HG03457 (cell line): ENCODE data around the gene HK2.

Source experiments
- ATAC-seq: cut with Tn5 transposase; IDR thresholded peaks from one replicate; pipeline ENCODE4 v1.9.1; 2021; ENCODE audit warnings: moderate number of reproducible peaks; ENCODE audit not compliant: unreplicated experiment

The HK2 gene

DNA sequence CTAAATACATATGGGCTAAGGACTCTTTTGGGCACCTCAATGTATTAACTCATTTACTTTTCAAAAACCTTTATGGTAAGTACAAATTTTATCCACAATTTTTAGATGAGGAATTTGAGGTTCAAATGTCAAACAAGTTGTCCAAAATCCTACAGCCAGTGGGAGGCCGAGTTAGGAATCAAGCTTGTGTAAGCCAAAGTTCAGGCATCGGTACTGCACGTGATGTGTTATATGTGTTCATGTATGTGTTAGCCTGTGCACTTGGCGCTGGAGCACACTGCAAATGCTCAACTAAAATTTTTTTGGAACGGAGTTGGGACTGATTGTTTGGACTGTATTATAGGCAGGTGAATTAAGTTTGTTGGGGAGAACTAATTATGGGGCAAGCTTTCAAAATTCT is 22.7 kb downstream of the HK2 start:
- no peak for ATAC-seq

DNA sequence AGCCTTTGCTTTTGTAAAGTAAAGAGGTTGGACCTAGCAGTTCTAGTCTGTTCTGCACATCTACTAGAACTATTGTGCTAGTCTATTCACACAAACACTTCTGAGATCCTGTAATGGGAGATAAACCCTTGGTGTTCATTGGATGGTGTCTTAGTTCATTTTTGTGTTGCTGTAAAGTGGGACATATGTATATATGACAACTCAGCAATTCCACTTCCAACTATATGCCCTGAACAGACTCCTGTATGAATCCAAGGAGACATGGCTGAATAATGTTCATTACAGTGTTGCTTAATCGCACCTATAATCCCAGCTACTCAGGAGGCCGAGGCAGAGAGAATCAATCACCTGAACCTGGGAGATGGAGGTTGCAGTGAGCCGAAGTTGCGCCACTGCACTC is 23.3 kb downstream of the HK2 start:
- ATAC-seq, result no peak

DNA sequence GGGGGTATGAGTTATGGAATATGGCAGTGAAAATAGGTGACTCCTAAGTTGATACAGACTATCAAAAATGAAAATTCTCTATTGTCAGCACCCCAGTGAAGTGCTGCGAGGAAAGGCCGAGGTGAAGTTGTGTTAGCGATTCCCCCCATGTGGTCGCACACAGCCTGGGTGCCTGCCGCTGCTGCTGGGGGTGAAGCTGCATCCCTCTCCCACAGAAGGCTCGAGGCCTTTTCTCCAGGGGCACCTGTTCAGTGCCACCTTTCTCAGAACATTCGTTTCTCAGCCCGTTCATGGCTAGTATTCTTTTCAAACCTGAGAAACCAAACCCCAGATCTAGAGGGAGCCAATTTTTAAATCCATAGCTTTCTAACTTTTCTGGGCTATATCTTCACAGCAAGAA is 23.8 kb downstream of the HK2 start:
- no peak for ATAC-seq

DNA sequence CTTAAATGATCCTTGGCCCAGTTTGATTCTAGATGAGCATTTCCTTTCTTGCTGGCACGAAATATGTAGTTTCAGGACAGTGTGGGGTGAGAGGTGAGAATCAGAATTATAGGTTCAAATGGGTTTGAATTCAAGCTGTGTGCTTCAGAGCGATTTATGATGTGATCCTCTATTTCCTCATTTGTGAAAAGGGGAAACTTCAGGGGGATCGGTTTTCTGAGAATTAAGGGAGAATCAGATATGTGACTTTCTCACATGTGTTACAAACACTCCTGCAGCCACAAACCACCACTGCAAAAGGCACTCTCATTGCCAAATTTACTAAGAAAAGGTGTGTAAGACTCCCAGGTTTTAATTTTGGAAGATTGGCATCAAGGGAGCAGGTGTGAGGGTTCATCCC is 24.4 kb downstream of the HK2 start:
- no peak for ATAC-seq

DNA sequence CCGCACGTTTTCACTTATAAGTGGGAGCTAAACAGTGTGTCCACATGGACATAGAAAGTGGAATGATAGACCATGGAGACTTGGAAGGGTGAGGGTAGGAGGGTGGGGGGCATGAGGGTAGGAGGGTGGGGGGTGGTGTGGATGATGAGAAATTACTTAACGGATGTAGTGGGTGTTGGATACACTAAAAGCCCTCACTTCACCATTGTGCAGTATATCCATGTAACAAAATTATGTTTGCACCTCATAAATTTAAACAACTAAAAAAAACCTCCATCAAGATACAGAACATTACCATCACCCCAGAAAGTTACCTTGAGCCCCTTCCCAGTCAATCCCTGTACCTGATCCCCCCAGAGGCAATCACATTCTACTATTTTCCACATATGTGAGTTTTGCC is 26.2 kb downstream of the HK2 start:
- no peak for ATAC-seq

DNA sequence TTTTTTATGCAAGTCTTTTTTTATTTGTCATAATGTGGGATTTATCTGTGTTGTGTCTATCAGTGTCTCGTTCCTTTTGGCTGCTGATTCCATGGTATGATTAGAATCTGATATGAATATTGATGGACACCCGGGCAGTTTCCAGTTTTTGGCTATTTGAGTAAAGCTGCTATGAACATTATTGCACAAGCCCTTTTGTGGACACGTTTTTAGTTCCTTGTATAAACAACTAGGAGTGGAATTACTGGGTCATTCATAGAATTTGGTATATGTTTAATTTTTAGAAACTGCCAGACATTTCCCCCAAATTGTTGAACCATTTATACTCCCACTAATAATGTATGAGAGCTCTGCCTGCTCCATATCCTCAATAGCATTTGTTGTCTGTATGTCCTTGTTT is 26.6 kb downstream of the HK2 start:
- no peak for ATAC-seq

DNA sequence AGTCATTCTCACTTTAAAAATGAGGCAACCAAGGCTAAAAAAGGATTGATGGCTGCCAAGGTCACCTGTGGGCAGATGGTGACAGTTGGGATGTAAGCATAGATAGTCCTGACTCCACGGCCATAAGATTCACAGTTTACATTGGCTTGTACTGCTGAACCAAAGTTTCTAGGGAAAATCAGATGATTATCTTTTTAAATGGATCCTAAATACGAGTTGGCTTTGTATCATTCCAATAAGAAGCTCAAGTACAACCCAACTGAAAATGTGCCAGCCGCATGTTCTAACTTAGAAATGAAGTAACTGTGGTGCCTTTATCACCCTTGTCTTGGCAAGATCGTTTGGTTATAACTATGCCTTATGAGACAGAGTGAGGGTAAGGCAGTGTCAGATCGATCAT is 27.6 kb downstream of the HK2 start:
- ATAC-seq, result no peak

DNA sequence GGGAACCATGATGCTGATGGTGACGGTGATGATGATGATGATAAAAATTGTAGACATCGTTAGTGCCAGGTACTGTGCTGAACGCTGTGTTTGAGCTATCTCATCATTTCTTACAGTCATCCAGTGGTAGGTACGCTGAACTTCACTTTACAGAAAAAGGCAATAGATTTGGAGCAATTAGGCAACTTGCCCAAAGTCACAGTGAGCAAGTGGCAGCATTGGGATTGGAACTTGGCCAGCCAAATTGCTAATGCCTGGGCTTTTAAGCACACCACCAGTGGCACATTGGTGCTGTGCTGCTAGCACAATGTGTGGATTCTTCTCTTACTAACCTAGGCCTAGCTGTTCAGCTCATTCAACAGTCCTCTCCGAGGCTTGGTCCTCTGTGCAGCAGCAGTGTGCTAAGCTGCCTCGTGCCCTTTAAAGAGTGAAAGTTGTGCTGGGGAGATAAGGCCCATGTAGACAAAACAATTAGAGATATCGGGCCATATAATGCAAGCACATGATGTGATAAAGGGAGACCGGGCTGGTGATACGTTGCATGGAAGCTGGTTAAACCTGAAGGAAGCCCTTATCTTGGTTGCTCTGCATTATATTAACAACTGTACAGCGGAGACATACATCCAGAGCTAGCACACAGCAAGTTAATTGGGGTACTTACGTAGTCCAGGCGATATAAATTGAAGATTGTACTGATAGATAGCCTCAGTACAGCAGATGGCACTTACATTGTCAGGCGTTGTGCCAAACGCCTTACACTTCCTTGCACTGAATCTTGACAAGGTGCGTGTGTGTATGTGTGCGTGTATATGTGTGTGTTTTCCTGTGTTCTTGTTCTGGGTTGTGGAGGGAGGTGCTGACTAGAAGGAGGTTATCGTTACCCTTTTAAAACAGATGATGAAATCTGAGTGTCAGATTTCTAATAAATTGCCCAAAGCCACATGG is 28.4 kb downstream of the HK2 start:
- no peak for ATAC-seq

DNA sequence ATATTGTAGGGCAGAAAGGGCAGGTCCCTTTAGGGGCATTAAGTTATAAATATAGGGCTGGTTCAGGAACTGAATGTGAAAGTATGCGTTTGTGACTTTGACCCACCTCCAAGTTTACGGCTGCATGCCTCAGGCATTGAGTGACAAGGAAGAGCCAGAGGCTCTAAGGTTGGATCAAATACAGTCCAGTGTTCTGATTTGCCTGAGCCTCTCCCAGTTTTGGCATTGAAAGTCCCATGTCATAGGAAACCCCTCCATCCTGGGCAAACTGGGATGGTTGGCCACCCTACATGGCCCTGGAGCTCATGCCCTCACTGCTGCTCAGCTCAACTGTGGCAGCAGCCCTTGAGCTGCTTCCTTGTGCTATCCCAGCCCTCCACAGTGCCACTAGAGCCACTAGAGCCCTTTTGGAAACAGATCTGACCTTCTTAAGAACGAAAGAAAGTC is 29.9 kb downstream of the HK2 start:
- ATAC-seq, result no peak

DNA sequence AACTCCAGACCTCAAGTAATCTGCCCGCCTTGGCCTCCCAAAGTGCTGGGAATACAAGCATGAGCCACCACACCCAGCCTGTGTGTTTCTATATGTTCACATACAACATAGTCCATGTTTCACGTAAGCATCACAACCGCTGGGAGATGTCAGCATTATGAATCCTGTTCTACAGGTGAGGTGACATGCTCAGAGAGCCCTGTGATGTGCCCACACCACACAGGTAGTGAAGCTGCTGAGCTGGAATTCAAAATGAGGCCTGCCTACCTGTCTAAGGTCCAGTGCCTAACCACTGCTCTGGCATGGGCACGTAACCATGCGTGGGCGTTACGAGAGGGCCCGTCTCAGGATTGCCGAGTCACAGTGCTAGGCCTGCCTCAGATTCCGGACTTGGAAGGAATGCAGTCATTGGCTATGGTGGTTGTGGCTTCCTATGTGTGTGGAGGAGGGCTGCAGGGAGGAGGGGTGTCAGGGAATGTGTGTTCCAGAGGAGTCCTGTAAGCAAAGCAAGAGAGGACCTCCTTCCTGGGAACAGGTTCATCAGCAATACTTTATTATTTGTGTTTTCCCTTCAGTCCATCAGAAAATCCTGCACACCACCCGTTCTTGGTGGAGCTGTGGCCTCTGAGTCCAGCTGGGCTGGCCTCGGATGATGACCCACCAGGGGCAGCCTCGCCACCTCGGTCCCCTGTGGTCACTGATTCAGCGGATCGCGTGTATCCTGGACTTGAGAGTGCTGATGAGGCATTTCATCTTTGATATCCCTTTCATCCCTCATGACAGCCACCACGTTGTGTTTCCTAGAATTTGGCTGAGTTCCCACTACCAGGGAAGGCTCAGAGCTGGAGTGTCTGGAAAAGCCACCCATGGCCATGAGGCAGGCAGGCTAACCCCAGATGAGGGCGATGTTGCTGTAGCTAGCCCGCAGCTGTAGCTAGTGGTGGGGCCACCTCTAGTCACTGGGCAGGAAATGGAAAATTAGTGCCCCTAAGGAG is 31.1 kb downstream of the HK2 start:
- ATAC-seq, result no peak

DNA sequence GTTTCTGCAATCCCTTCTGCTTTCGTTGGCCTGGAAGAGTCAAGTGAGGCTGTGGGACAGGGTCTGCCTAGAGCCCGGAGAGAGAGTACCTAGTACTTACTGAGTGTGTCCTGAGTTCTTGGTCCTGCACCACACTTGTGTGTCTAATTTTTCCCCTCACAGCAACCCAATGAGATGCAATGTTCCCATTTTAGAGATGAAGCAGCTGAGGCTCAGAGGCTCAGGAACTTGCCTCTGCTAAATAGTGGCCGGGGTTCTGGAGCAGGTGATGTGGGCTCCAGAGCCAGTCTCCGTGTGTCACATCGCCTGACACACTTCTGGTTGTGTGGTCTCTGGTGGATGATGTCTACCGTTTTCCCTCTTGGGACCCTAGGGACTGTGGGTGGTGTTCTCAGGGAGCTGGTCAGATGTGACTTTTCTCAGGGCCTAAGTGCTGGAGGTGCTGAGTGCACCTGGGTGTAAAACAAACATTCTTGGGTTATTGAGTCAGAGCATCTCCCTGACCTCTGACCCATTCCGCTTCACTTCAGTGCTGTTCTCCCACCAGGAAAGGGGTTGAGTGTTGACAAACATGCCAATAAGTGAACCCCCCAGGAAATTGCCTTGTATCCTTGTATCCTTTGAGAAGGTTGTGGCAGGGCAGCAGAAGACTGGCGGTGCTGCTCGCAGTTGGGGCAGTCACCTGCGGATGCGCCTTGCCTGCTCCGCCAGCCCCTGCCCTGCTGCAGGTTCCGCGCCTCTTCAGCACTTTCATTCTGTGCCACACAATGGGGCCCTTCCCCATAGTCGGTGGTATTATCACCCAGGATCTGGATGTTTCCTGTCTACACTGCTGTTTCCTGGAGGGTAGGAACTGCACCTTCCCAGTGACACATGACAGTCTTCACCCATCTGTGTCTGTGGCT is 32.1 kb downstream of the HK2 start:
- ATAC-seq, result no peak

DNA sequence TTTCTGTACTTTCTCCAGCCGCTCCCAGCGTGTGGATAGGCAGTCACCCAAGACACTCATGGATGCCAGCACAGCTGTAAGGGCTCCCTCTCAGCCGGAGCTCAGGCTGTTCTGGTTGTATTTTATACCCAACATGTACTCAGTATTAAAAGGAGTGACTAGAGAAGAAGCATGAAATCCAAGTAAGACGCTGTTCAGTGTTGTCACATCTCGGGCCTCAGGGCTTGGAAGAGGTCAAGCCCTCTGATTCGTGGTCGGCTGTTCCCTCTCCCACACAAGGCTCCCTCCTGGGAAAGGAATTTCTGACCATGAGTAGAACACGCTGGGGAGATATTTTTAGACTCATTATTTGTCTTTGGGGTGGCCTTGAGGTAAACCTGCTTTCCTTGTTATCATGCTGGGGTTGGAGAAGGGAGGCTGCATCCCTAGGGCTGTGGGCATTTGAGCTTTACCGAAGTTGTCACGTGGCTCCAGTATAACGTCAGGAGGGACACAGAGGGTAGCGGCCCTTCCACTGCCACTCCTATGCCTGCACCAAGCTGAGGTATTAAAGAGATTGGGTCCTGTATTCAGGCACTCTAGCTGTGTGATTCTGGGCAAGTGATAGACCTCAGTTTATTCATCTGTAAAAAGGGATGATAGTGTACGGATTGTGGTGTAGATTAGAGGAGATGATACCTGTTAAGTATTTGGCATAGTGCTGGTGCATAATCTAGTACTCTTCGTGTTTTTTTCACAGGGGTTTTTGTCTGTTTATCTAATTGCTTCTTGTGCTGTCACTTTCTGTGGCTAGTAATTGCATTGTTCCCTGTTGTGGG is 34.1 kb downstream of the HK2 start:
- no peak for ATAC-seq

DNA sequence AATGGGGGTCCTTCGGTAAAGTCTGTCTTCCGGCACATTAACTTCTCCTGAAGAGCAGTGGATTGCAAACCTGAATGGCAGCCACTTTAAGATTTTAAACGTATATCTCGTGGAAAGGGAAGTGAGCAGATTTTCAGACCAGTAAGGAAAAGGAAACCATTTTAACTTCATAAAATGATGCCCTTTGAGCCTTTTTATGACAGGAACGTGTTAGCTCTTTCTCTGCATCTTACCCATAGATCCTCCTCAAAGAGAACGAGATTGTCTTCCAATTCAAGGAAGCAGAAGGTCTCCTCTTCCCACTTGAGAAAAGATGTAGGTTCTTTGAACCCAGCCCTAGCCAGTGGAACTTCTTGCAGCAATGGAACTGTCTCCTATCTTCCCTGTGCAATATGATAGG is 35.6 kb downstream of the HK2 start:
- no peak for ATAC-seq

DNA sequence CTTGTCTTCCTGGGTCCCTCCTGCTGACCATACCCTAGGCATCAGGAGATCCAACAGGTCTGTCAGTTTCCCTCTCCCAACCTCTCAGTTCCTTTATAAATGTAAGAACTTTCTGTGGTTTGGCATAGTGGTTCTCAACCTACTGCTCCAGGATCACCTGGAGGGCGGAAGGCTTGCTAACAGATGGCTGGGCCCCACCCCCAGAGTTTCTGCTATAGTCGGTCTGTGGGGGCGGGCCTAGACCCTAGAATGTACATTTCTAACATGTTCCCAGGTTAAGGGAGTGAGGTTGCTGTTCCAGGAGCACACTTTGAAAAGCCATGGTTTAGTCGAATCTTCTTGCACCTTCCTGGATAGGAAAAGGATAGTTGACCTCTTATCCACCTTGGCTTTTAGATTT is 37.0 kb downstream of the HK2 start:
- no peak for ATAC-seq

DNA sequence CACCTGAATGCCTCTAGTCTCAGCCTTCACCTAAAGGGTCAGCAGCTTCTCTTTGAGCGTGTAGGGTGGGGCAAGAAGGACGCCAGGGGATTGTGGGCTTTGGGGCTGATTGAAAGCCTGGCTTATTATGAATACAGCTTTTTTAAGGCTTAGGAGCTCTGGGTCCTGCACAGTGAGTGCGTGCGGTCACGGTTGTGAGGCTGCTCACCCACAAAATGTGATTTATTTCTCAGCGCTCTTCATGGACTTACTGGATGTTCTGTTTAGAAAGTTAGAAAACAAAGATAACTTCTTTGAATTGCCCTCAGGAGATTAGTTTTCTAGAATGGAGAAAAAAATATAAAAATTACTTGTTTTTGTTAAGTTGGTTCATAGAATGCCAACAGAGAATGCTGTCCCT is 37.5 kb downstream of the HK2 start:
- ATAC-seq, result no peak

DNA sequence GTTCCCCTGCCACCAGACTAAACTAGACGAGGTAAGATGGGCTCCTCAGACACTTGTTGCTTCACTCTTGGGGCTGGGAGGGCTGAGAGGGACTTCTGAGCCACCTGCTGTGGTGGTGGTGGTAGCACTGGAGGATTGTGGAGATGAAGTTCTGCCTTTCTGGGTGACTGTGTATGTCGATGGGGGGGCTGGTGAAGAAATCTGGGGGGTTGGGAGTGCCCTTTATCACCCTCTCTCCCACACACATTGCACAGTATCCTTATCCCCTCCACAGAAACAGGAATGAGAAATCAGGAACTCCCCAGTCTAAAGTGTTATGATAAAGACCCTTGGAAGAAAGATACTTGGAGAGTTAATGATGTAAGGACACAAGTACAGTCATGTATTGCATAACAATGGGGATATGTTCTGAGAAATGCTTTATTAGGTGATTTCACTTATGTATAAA is 38.5 kb downstream of the HK2 start:
- no peak for ATAC-seq

DNA sequence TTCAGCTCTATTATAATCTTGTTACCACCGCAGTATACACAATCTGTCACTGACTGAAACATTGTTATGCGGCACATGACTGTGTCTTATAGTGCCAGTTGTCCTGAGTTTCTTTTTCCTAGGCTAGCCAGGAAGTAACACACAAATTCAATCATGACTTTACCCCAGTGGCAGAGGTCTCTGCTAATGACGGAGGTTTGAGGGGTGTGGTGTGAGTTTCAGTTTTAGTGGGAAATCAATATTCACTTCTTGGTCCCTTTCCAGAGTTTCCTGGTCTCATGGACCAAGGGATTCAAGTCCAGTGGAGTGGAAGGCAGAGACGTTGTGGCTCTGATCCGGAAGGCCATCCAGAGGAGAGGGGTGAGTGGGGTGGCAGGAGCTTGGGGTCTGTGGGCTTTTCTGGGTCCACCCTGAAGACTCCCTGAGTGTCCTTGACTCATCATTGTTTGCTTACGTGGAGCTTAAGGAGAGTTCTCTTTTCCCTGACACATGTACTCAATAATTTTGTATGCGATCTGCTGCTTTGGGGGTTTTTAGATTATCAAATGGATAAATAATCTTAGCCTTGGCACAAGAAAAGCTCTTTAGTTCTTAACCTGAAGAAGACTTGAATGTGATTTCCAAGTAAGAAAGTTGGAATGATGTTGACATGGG is 39.2 kb downstream of the HK2 start:
- no peak for ATAC-seq

DNA sequence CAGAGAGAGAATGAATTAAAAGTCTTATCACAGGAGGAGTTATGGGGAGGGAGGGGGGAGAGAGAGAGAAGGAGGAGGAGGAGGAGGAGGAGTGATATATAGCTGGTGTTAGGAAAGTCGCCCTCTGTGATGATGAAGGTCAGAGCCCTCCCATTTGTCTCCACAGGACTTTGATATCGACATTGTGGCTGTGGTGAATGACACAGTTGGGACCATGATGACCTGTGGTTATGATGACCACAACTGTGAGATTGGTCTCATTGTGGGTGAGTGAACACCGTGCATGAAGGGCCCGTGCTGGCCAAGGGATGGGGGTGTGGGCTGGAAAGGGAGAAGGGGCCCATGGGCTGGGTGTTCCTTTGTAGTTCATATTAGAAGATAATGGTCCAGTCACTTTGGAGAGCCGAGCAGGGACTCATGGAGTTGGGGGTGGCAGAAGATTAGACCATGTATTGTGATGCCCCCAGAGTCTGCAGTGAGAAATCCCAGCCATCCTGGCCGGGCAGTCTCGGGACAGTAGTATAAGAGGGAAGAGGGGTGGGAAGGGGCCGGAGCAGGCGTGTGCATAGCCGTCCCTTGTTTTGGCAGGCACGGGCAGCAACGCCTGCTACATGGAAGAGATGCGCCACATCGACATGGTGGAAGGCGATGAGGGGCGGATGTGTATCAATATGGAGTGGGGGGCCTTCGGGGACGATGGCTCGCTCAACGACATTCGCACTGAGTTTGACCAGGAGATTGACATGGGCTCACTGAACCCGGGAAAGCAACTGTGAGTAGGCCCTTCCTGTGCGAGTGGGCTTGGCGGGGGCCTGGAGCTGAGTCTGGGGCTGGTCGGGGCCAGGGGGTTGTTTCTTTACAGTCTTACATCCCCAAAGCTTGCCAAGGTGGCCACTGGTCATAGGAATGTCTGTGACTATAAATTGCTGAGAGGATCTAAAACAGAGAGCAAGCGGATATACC is 40.0 kb downstream of the HK2 start:
- no peak for ATAC-seq
